Neural cell (in vitro differentiated cells): ENCODE measurements around the gene CUX1. TPM values are rescaled to one million over a fixed set of nuclear protein-coding genes. Genes with fewer than 3 reads are reported as not detected.

Source experiments
- H2AFZ ChIP-seq: fragments of 200-600, 300-800 bp; sonication (generic), shearing (Covaris generic); 2 replicates; pipeline ENCODE4 v1.6.0; 2014; ENCODE audit warnings: low read depth, mild to moderate bottlenecking, antibody characterized with exemption, low read length, moderate library complexity
- H3F3A ChIP-seq: fragments of 200-600 bp; shearing (Covaris generic); 2 replicates; pipeline ENCODE4 v1.6.1; 2016; ENCODE audit warnings: mild to moderate bottlenecking, moderate library complexity, mixed read lengths, antibody characterized with exemption, low read length; ENCODE audit not compliant: insufficient read depth, poor library complexity, severe bottlenecking
- H3K27ac ChIP-seq: fragments of 200-600, 300-800 bp; sonication (generic), shearing (Covaris generic); 2 replicates; pipeline ENCODE4 v1.5.1; 2014; ENCODE audit warnings: mild to moderate bottlenecking, low read length, moderate library complexity
- H3K27me3 ChIP-seq: fragments of 300-800, 200-600 bp; sonication (generic), shearing (Covaris generic); 2 replicates; pipeline ENCODE4 v1.6.0; 2014; ENCODE audit warnings: mild to moderate bottlenecking, low read depth, low read length, moderate library complexity; ENCODE audit not compliant: insufficient read depth
- H3K36me3 ChIP-seq: fragments of 300-800, 200-600 bp; sonication (generic), shearing (Covaris generic); 2 replicates; pipeline ENCODE4 v1.5.1; 2014; ENCODE audit warnings: mild to moderate bottlenecking, antibody characterized with exemption, low read length, moderate library complexity; ENCODE audit not compliant: insufficient read depth
- H3K4me2 ChIP-seq: fragments of 300-800, 200-600 bp; sonication (generic), shearing (Covaris generic); 2 replicates; pipeline ENCODE4 v1.6.0; 2014; ENCODE audit warnings: mild to moderate bottlenecking, low read length
- H3K4me3 ChIP-seq: fragments of 300-800, 200-600 bp; sonication (generic), shearing (Covaris generic); 2 replicates; pipeline ENCODE4 v1.5.1; 2014; ENCODE audit warnings: mild to moderate bottlenecking, low read length, moderate library complexity
- H3K79me2 ChIP-seq: fragments of 200-600 bp; shearing (Covaris generic); replicated peaks from 2 replicates; pipeline ENCODE4 v1.6.0; 2014; ENCODE audit warnings: mild to moderate bottlenecking, low read length, moderate library complexity; ENCODE audit not compliant: insufficient read depth
- H3K9ac ChIP-seq: fragments of 300-800, 200-600 bp; sonication (generic), shearing (Covaris generic); 2 replicates; pipeline ENCODE4 v1.6.1; 2016; ENCODE audit warnings: mild to moderate bottlenecking, low read length, mixed read lengths
- H3K9me2 ChIP-seq: fragments of 200-600 bp; shearing (Covaris generic); 2 replicates; pipeline ENCODE4 v1.6.1; 2016; ENCODE audit warnings: mild to moderate bottlenecking, low read length, mixed read lengths; ENCODE audit not compliant: insufficient read depth
- H3K9me3 ChIP-seq: fragments of 200-600, 300-800 bp; sonication (generic), shearing (Covaris generic); 2 replicates; pipeline ENCODE4 v1.6.1; 2016; ENCODE audit warnings: mild to moderate bottlenecking, mixed run types, low read length, moderate library complexity, mixed read lengths
- H4K20me1 ChIP-seq: fragments of 200-600 bp; shearing (Covaris generic); 2 replicates; pipeline ENCODE4 v1.6.1; 2016; ENCODE audit warnings: mild to moderate bottlenecking, mixed run types; ENCODE audit not compliant: insufficient read depth
- CTCF ChIP-seq: fragments of 450-650 bp; IDR thresholded peaks from 2 replicates; pipeline ENCODE4 v1.5.1; 2014; ENCODE audit warnings: antibody characterized with exemption, mild to moderate bottlenecking, moderate library complexity; ENCODE audit not compliant: poor library complexity, severe bottlenecking
- EP300 ChIP-seq: fragments of 450-650 bp; conservative IDR thresholded peaks from 2 replicates; pipeline ENCODE4 v1.6.1; 2014; ENCODE audit warnings: antibody characterized with exemption, mild to moderate bottlenecking, moderate library complexity; ENCODE audit not compliant: poor library complexity, severe bottlenecking
- EZH2 ChIP-seq: fragments of 200-600, 300-800 bp; shearing (Covaris generic), sonication (generic); IDR thresholded peaks from 2 replicates; pipeline ENCODE4 v1.6.1; 2014; ENCODE audit warnings: antibody characterized with exemption, low read length, borderline replicate concordance, mild to moderate bottlenecking; ENCODE audit not compliant: insufficient read depth, poor library complexity, severe bottlenecking
- MXI1 ChIP-seq: fragments of 450-650 bp; conservative IDR thresholded peaks from 2 replicates; pipeline ENCODE4 v1.6.1; 2014; ENCODE audit warnings: antibody characterized with exemption, mild to moderate bottlenecking; ENCODE audit not compliant: poor library complexity, severe bottlenecking
- POLR2AphosphoS5 ChIP-seq: IDR thresholded peaks from 2 replicates; pipeline ENCODE4 v1.6.1; 2012
- RAD21 ChIP-seq: fragments of 450-650 bp; conservative IDR thresholded peaks from 2 replicates; pipeline ENCODE4 v1.6.1; 2014; ENCODE audit warnings: antibody characterized with exemption, mild to moderate bottlenecking, moderate library complexity
- REST ChIP-seq: IDR thresholded peaks from 2 replicates; pipeline ENCODE4 v1.6.1; 2012; ENCODE audit warnings: borderline replicate concordance
- SMC3 ChIP-seq: fragments of 450-650 bp; conservative IDR thresholded peaks from 2 replicates; pipeline ENCODE4 v1.6.1; 2014; ENCODE audit warnings: antibody characterized with exemption, mild to moderate bottlenecking, moderate library complexity; ENCODE audit not compliant: poor library complexity
- TAF1 ChIP-seq: IDR thresholded peaks from 2 replicates; pipeline ENCODE4 v1.6.1; 2012; ENCODE audit warnings: low read depth
- polyA plus RNA-seq: library from polyadenylated mRNA; depleted of rRNA; stranded (reverse); fragments of >200 nt; gene quantifications from 2 replicates; pipeline ENCODE4 v1.2.3, GENCODE V29; 2014

CUX1 gene
- polyA plus RNA-seq, 1 donor from 2014 or later, result 26.6 TPM

DNA sequence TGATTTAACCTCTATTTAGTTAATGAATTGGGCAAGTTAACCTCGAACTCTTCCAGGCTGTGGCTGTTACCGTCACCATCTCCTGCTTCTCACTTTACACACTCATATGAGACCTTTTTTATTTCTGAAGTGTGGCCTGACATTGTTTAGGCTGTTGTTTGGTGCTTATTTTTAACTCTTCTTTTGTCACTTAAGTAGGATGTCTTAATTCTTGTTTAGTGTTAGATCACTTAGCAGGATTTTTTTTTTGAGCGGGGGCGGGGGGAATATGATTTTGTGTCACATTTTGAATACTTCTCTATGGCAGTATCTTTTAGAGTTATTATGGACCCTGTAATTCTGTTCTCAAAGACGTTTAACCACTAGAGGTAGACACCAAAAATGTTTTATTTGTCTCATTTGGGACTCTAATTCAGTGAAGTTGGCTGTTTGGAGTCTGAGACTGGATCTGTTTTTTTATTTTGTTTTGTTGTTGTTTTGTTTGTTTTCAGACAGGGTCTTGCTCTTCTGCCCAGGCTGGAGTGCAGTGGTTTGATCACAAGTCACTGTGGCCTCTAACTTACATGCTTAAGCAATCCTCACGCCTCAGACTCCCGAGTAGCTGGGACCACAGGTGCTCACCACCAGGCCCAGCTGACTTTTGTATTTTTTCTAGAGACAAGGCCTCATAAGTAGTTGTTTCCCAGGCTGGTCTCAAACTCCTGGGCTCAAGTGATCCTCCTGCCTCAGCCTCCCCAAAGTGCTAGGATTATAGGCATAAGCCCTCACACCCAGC is 73.5 kb downstream of the CUX1 start:
- no peaks in the 10 kb centered on the region for H3K9me2 ChIP-seq
- H3K4me3 ChIP-seq, result no peak overlapping the region
- no peak overlapping the region for H2AFZ ChIP-seq
- no peak overlapping the region for H3K9ac ChIP-seq
- H3K79me2 ChIP-seq, result peaks cover 42% of the 10 kb centered on the region
- no peak overlapping the region for H3K27ac ChIP-seq
- H3K36me3 ChIP-seq, result no peaks in the 10 kb centered on the region
- no peaks in the 10 kb centered on the region for H3K27me3 ChIP-seq
- no peaks in the 10 kb centered on the region for H4K20me1 ChIP-seq
- no peak overlapping the region for H3K4me2 ChIP-seq
- H3F3A ChIP-seq, result no peaks in the 10 kb centered on the region
- TF ChIP-seq POLR2AphosphoS5 (no peak), MXI1 (no peak), SMC3 (no peak), CTCF (no peak), EZH2 (no peak)
- no peaks in the 10 kb centered on the region for H3K9me3 ChIP-seq

DNA sequence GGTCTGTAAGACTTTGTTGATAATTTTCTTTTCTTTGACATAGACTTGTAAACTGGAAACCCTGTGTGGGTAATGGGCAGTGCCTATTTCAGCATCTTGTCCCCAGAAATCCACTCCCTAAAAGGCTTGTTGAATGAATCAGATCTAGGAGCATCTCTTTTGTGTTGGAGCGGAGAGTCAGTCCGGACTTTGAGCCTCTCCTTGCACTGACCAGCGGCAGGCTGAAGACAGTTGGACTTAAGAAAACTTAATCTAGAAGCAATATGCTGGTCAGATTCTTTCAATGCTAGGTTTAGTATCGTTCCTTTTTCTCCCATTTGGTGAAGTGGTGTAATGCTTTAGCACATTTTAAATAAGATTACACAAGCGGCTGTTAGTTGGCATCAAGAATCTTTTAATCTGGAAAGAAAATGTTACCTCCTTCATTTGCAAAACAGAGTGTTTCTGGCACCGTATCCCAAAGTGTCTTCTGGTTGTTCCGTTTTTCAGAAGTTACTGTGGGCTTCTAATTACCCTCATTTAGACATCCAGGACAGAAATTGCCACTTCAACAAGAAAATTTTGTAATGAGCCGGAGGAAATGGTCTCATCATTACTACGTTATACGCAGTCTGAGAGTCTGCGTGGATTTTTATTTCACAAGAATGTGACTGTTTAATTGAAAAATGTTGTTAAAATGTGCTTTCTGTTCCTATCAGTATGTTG is 74.7 kb downstream of the CUX1 start:
- no peak overlapping the region for H3K4me3 ChIP-seq
- TF ChIP-seq REST (no peak), TAF1 (no peak), POLR2AphosphoS5 (no peak), EP300 (no peak), SMC3 (no peak), RAD21 (no peak), MXI1 (no peak)

More for the DNA sequence above, 74.7 kb downstream of the CUX1 start:
- H3F3A ChIP-seq, result no peaks in the 10 kb centered on the region
- H3K27me3 ChIP-seq, result no peaks in the 10 kb centered on the region
- H3K9me2 ChIP-seq, result no peaks in the 10 kb centered on the region
- no peaks in the 10 kb centered on the region for H3K9me3 ChIP-seq
- H2AFZ ChIP-seq, result no peak overlapping the region
- peaks cover 32% of the 10 kb centered on the region for H3K79me2 ChIP-seq
- no peaks in the 10 kb centered on the region for H4K20me1 ChIP-seq
- no peak overlapping the region for H3K27ac ChIP-seq
- no peaks in the 10 kb centered on the region for H3K36me3 ChIP-seq
- no peak overlapping the region for H3K9ac ChIP-seq
- H3K4me2 ChIP-seq, result no peak overlapping the region
